WTC11 (cell line): ENCODE measurements around the gene WDR59. TPM values are rescaled to one million over a fixed set of nuclear protein-coding genes. Genes with fewer than 3 reads are reported as not detected.

ENCODE experiments used
- ATAC-seq: fragments of 200-7000 bp; cut with Tn5 transposase; 2 replicates; pipeline ENCODE4 v1.10.0; 2021; ENCODE audit warnings: mild to moderate bottlenecking, moderate library complexity
- CTCF ChIA-PET: fragments of 300-600 bp; sonication (Branson Sonifier 250); formaldehyde crosslinking; loops from one replicate; lab custom pipeline; 2021; ENCODE audit warnings: antibody characterized with exemption; lab: Charles Lee
- POLR2A ChIA-PET: fragments of 350-600 bp; sonication (Branson Sonifier 250); formaldehyde crosslinking; loops from one replicate; lab custom pipeline; 2021; ENCODE audit warnings: antibody characterized with exemption; lab: Charles Lee
- DNase-seq: peaks from one replicate; pipeline ENCODE4 v3.0.0; 2021; ENCODE audit warnings: low spot score
- H3K27ac Mint-ChIP-seq: 2 replicates; pipeline ENCODE4 v1.8.0; 2021; ENCODE audit warnings: mixed read lengths
- H3K27me3 Mint-ChIP-seq: 2 replicates; pipeline ENCODE4 v1.8.0; 2021; ENCODE audit warnings: low read depth, mild to moderate bottlenecking, moderate library complexity, mixed read lengths
- H3K36me3 Mint-ChIP-seq: 2 replicates; pipeline ENCODE4 v1.8.0; 2021; ENCODE audit warnings: mixed read lengths
- H3K4me1 Mint-ChIP-seq: 2 replicates; pipeline ENCODE4 v1.8.0; 2022; ENCODE audit warnings: mixed read lengths
- H3K4me3 Mint-ChIP-seq: 2 replicates; pipeline ENCODE4 v1.8.0; 2021; ENCODE audit warnings: mild to moderate bottlenecking, moderate library complexity, mixed read lengths
- H3K9me3 Mint-ChIP-seq: 2 replicates; pipeline ENCODE4 v1.8.0; 2021; ENCODE audit warnings: mixed read lengths
- AR ChIP-seq: fragments of 250-450 bp; sonication (Bioruptor Pico); IDR thresholded peaks from 2 replicates; pipeline ENCODE4 v1.9.0; 2021; ENCODE audit warnings: mild to moderate bottlenecking
- ATF2 ChIP-seq: sonication (generic); formaldehyde crosslinking; IDR thresholded peaks from 2 replicates; pipeline ENCODE4 v1.8.1; 2022; ENCODE audit warnings: low read depth, missing genetic modification reagents, borderline replicate concordance
- ATF6 ChIP-seq: sonication (generic); formaldehyde crosslinking; IDR thresholded peaks from 2 replicates; pipeline ENCODE4 v1.8.1; 2023; ENCODE audit warnings: mild to moderate bottlenecking, missing genetic modification reagents
- CBFB ChIP-seq: sonication (generic); formaldehyde crosslinking; IDR thresholded peaks from 2 replicates; pipeline ENCODE4 v1.8.1; 2022; ENCODE audit warnings: mild to moderate bottlenecking, low read depth, missing genetic modification reagents
- CREB1 ChIP-seq: sonication (generic); formaldehyde crosslinking; IDR thresholded peaks from 2 replicates; pipeline ENCODE4 v1.8.0; 2023; ENCODE audit warnings: mild to moderate bottlenecking, missing genetic modification reagents
- CREM ChIP-seq: sonication (generic); formaldehyde crosslinking; IDR thresholded peaks from 2 replicates; pipeline ENCODE4 v1.8.1; 2022; ENCODE audit warnings: mild to moderate bottlenecking, missing genetic modification reagents, moderate library complexity
- FOXP1 ChIP-seq: sonication (generic); formaldehyde crosslinking; IDR thresholded peaks from 2 replicates; pipeline ENCODE4 v1.8.0; 2022; ENCODE audit warnings: missing genetic modification reagents, mild to moderate bottlenecking, moderate library complexity, borderline replicate concordance
- GTF2I ChIP-seq: fragments of 250-450 bp; sonication (Bioruptor Pico); conservative IDR thresholded peaks from 2 replicates; pipeline ENCODE4 v1.4.0; 2021; ENCODE audit warnings: mild to moderate bottlenecking
- HMGA2 ChIP-seq: fragments of 250-450 bp; sonication (Bioruptor Pico); IDR thresholded peaks from 2 replicates; pipeline ENCODE4 v1.4.0; 2021; ENCODE audit warnings: mild to moderate bottlenecking, moderate library complexity
- HMGXB4 ChIP-seq: sonication (generic); formaldehyde crosslinking; IDR thresholded peaks from 2 replicates; pipeline ENCODE4 v1.8.1; 2023; ENCODE audit warnings: mild to moderate bottlenecking, moderate library complexity, missing genetic modification reagents
- JAZF1 ChIP-seq: fragments of 250-450 bp; sonication (Bioruptor Pico); IDR thresholded peaks from 2 replicates; pipeline ENCODE4 v1.9.0; 2021; ENCODE audit warnings: moderate library complexity, mild to moderate bottlenecking, inconsistent platforms
- PRDM15 ChIP-seq: sonication (generic); formaldehyde crosslinking; IDR thresholded peaks from 2 replicates; pipeline ENCODE4 v1.8.0; 2022; ENCODE audit warnings: missing genetic modification reagents
- RORB ChIP-seq: fragments of 250-450 bp; sonication (Bioruptor Pico); IDR thresholded peaks from 2 replicates; pipeline ENCODE4 v1.9.0; 2021; ENCODE audit warnings: mild to moderate bottlenecking
- SOX15 ChIP-seq: fragments of 250-450 bp; sonication (Bioruptor Pico); IDR thresholded peaks from 2 replicates; pipeline ENCODE4 v1.9.0; 2021; ENCODE audit warnings: mild to moderate bottlenecking
- TEAD4 ChIP-seq: sonication (generic); formaldehyde crosslinking; IDR thresholded peaks from 2 replicates; pipeline ENCODE4 v1.8.0; 2022; ENCODE audit warnings: mild to moderate bottlenecking, missing genetic modification reagents
- ZBTB43 ChIP-seq: sonication (generic); formaldehyde crosslinking; IDR thresholded peaks from 2 replicates; pipeline ENCODE4 v1.8.1; 2023; ENCODE audit warnings: mild to moderate bottlenecking, missing genetic modification reagents
- ZMAT4 ChIP-seq: fragments of 250-450 bp; sonication (Bioruptor Pico); IDR thresholded peaks from 2 replicates; pipeline ENCODE4 v1.9.0; 2021; ENCODE audit warnings: mild to moderate bottlenecking
- ZNF121 ChIP-seq: sonication (generic); formaldehyde crosslinking; IDR thresholded peaks from 2 replicates; pipeline ENCODE4 v1.8.0; 2023; ENCODE audit warnings: missing genetic modification reagents
- total RNA-seq: library from RNA; stranded (reverse); gene quantifications from 3 replicates; pipeline ENCODE4 v1.2.3, GENCODE V29; 2021

The WDR59 gene
- total RNA-seq, 1 experiment from 2014 or later = 100 TPM

GRCh38 chr16:75032655-75033054 lies 47.7 kb upstream of the WDR59 start:
- TF ChIP-seq ZNF121 (CRISPR knock-in tag) = peak; percentile 50; the same call in 1 of the 2 replicates
- TF ChIP-seq HMGXB4 (CRISPR knock-in tag) = no peak
- peaks cover 19% of the 10 kb centered on the region for H3K36me3 Mint-ChIP-seq
- peaks cover 17% of the 10 kb centered on the region for H3K9me3 Mint-ChIP-seq
- POLR2A ChIA-PET = no interaction called here
- ATAC-seq = no peak
- CTCF ChIA-PET = no interaction called here
- H3K27me3 Mint-ChIP-seq = no peaks in the 10 kb centered on the region
- H3K4me3 Mint-ChIP-seq = no peak overlapping the region
- DNase-seq = no peak
- H3K27ac Mint-ChIP-seq = no peak overlapping the region
- no peaks in the 10 kb centered on the region for H3K4me1 Mint-ChIP-seq

- 0 out of 2 replicates have a peak, but pooled peaks cover 5% of the 10 kb centered on the region for H3K4me1 Mint-ChIP-seq
- ChIA-PET POLR2A (interaction anchor here (0.6 kb wide), 1 partner anchor 327 kb away, joined by 4 read pairs; no protein-coding TSS in a partner anchor), CTCF (interaction anchor here (1.3 kb wide), 1 partner anchor 82 kb away, joined by 6 read pairs; no protein-coding TSS in a partner anchor)
- TF ChIP-seq CBFB (CRISPR knock-in tag) = no peak
- no peak for TF ChIP-seq AR
- no peak for TF ChIP-seq ZMAT4 (CRISPR knock-in tag)
- TF ChIP-seq SOX15 (CRISPR knock-in tag) = no peak
- no peak for TF ChIP-seq TEAD4 (CRISPR knock-in tag)
- TF ChIP-seq ZBTB43 = no peak
- TF ChIP-seq HMGA2 (CRISPR knock-in tag) = no peak
- no peak for TF ChIP-seq GTF2I (CRISPR knock-in tag)
- TF ChIP-seq FOXP1 = no peak
- TF ChIP-seq ATF2 (CRISPR knock-in tag) = no peak
- no peak for DNase-seq
- no peak overlapping the region for H3K4me3 Mint-ChIP-seq
- H3K36me3 Mint-ChIP-seq = peaks cover 6% of the 10 kb centered on the region; the same call in 1 of the 2 replicates
- ATAC-seq = no peak
- H3K9me3 Mint-ChIP-seq = peaks cover 4% of the 10 kb centered on the region; the same call in 1 of the 2 replicates
- H3K27me3 Mint-ChIP-seq = no peaks in the 10 kb centered on the region
- H3K27ac Mint-ChIP-seq = no peak overlapping the region
Measured at GRCh38 chr16:75029854-75030253, 44.9 kb upstream of the WDR59 start.

- no peak for ATAC-seq
- POLR2A ChIA-PET = no interaction called here
- Mint-ChIP-seq H3K36me3 (peaks cover 6% of the 10 kb centered on the region; the same call in 1 of the 2 replicates), H3K9me3 (peaks cover 4% of the 10 kb centered on the region; the same call in 1 of the 2 replicates), H3K4me1 (peaks cover 12% of the 10 kb centered on the region), H3K4me3 (no peak overlapping the region), H3K27me3 (no peaks in the 10 kb centered on the region), H3K27ac (no peak overlapping the region)
- no peak for DNase-seq
- CTCF ChIA-PET = interaction anchor here (1.4 kb wide), 1 partner anchor 30 kb away, joined by 4 read pairs; the partner anchor contains the start of gene ZNRF1
- TF ChIP-seq GTF2I (CRISPR knock-in tag) (no peak), PRDM15 (CRISPR knock-in tag) (no peak), JAZF1 (CRISPR knock-in tag) (no peak), FOXP1 (no peak), CREB1 (CRISPR knock-in tag) (no peak), ATF6 (no peak), RORB (CRISPR knock-in tag) (no peak), CREM (no peak), ZNF121 (CRISPR knock-in tag) (no peak)
Measured at GRCh38 chr16:75028544-75029135, 43.7 kb upstream of the WDR59 start.
